Endodermal cell (in vitro differentiated cells): Measurements from ENCODE around the gene SGMS1. TPM values are rescaled to one million over a fixed set of nuclear protein-coding genes. Genes with fewer than 3 reads are reported as not detected.
"Not testable (repeated sequence)": the region's sequence is repeated elsewhere in the genome, so short reads cannot be mapped to it uniquely, and the experiment has no call there.

ENCODE experiments used
- DNase-seq: peaks from one replicate; pipeline ENCODE4 v3.0.0-alpha.2; 2017
- H3K27ac ChIP-seq: 2 replicates; pipeline ENCODE4 v1.5.1; 2013; ENCODE audit warnings: mild to moderate bottlenecking, low read depth, low read length, moderate library complexity
- H3K27me3 ChIP-seq: 2 replicates; pipeline ENCODE4 v1.6.1; 2013; ENCODE audit warnings: mild to moderate bottlenecking, low read length, moderate library complexity; ENCODE audit not compliant: insufficient read depth, control insufficient read depth, poor library complexity, severe bottlenecking
- H3K36me3 ChIP-seq: 2 replicates; pipeline ENCODE4 v1.7.0; 2013; ENCODE audit warnings: mild to moderate bottlenecking, low read length, moderate library complexity; ENCODE audit not compliant: control insufficient read depth, insufficient read depth
- H3K4me1 ChIP-seq: one replicate; pipeline ENCODE4 v1.7.0; 2013; ENCODE audit warnings: low read length; ENCODE audit not compliant: control insufficient read depth, insufficient read depth
- H3K4me3 ChIP-seq: 2 replicates; pipeline ENCODE4 v1.5.1; 2013; ENCODE audit warnings: mild to moderate bottlenecking, low read length, moderate library complexity
- H3K9ac ChIP-seq: 2 replicates; pipeline ENCODE4 v1.6.1; 2013; ENCODE audit warnings: mild to moderate bottlenecking, low read length, moderate library complexity; ENCODE audit not compliant: poor library complexity, severe bottlenecking; ENCODE audit errors: extremely low read depth
- H3K9me3 ChIP-seq: 2 replicates; pipeline ENCODE4 v1.6.1; 2013; ENCODE audit warnings: mild to moderate bottlenecking, low read length, moderate library complexity; ENCODE audit not compliant: control insufficient read depth
- H3K27ac Mint-ChIP-seq: 2 replicates; pipeline ENCODE4 v1.8.0; 2020; ENCODE audit warnings: mixed read lengths
- H3K27me3 Mint-ChIP-seq: 2 replicates; pipeline ENCODE4 v1.8.0; 2021; ENCODE audit warnings: mild to moderate bottlenecking, mixed read lengths; ENCODE audit not compliant: insufficient read depth
- H3K36me3 Mint-ChIP-seq: 2 replicates; pipeline ENCODE4 v1.8.0; 2020; ENCODE audit warnings: low read depth, mixed read lengths
- H3K4me1 Mint-ChIP-seq: 2 replicates; pipeline ENCODE4 v1.8.0; 2020; ENCODE audit warnings: mixed read lengths
- H3K4me3 Mint-ChIP-seq: 2 replicates; pipeline ENCODE4 v1.8.0; 2020; ENCODE audit warnings: mild to moderate bottlenecking, moderate library complexity, mixed read lengths
- H3K9me3 Mint-ChIP-seq: 2 replicates; pipeline ENCODE4 v1.8.0; 2020; ENCODE audit warnings: mild to moderate bottlenecking, mixed read lengths
- WGBS, 2 experiments: methylation state at CpG; one replicate each; pipeline versions ENCODE4 v1.1.5 to v1.1.7; 2013; ENCODE audit warnings: missing lambda C conversion rate in 2 of 2, mixed read lengths in 1 of 2; ENCODE audit not compliant: insufficient coverage in 1 of 2, insufficient read length in 1 of 2; 5-methylcytosine and 5-hydroxymethylcytosine counted together
- total RNA-seq, 2 donors: library from RNA; stranded (reverse); fragmentation: NEBNext Ultra II Directional in 1 of 2; extraction: Animal tissue kit (Norgen Biotek cat#: 25700) in 1 of 2; gene quantifications; 2 replicates in 1 of 2; 3 replicates in 1 of 2; pipeline ENCODE4 v1.2.1, GENCODE V29; 2021
- TF ChIP-seq, protein P1 (sequence below): fragments of 200-600 bp; sonication (generic); conservative IDR thresholded peaks from 2 replicates; pipeline ENCODE4 v1.5.0; 2021; ENCODE audit warnings: antibody characterized with exemption, mild to moderate bottlenecking

Gene SGMS1
- total RNA-seq, 2 donors from 2014 or later, result 12.0 to 14.3 TPM

DNA sequence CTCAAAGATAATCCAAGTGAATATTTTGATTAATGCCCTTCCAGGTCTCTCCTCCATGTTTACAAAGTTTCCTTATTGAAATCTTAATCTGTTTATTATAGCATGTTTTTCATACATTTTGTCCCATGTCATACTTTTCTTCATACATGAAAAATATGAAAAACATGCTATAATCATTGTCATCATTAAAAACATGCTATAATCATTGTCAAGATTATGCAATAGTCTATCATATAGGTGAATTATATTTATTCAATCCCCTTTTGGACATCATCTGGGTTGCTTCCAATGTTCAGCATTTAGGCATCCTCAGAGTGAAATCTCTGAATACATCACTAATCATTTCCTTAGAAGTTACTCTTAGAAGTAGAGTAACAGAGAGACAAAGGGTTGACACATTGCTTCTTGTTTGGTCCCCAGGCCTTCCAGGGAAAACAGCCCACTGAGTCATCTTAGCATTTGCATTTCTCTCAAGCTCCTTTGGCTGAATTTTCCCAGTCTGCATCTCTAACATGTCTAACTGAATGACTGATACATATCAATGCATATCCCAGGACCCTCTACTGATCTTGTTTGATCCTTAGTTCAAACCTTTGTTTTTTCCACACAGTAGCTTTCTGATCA, 87.0 kb downstream of the SGMS1 start:
- Histone ChIP-seq H3K4me3 (no peak overlapping the region), H3K27ac (no peak overlapping the region), H3K36me3 (no peaks in the 10 kb centered on the region), H3K9me3 (no peaks in the 10 kb centered on the region), H3K4me1 (peaks cover 9% of the 10 kb centered on the region), H3K27me3 (peaks cover 10% of the 10 kb centered on the region), H3K9ac (no peak overlapping the region)
- Mint-ChIP-seq H3K36me3 (no peaks in the 10 kb centered on the region), H3K27ac (no peak overlapping the region), H3K27me3 (peaks cover 5% of the 10 kb centered on the region), H3K4me3 (no peak overlapping the region), H3K9me3 (no peaks in the 10 kb centered on the region), H3K4me1 (peaks cover 16% of the 10 kb centered on the region)
- no peak for DNase-seq
- TF ChIP-seq, protein P1, sequence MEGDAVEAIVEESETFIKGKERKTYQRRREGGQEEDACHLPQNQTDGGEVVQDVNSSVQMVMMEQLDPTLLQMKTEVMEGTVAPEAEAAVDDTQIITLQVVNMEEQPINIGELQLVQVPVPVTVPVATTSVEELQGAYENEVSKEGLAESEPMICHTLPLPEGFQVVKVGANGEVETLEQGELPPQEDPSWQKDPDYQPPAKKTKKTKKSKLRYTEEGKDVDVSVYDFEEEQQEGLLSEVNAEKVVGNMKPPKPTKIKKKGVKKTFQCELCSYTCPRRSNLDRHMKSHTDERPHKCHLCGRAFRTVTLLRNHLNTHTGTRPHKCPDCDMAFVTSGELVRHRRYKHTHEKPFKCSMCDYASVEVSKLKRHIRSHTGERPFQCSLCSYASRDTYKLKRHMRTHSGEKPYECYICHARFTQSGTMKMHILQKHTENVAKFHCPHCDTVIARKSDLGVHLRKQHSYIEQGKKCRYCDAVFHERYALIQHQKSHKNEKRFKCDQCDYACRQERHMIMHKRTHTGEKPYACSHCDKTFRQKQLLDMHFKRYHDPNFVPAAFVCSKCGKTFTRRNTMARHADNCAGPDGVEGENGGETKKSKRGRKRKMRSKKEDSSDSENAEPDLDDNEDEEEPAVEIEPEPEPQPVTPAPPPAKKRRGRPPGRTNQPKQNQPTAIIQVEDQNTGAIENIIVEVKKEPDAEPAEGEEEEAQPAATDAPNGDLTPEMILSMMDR, result no peak

DNA sequence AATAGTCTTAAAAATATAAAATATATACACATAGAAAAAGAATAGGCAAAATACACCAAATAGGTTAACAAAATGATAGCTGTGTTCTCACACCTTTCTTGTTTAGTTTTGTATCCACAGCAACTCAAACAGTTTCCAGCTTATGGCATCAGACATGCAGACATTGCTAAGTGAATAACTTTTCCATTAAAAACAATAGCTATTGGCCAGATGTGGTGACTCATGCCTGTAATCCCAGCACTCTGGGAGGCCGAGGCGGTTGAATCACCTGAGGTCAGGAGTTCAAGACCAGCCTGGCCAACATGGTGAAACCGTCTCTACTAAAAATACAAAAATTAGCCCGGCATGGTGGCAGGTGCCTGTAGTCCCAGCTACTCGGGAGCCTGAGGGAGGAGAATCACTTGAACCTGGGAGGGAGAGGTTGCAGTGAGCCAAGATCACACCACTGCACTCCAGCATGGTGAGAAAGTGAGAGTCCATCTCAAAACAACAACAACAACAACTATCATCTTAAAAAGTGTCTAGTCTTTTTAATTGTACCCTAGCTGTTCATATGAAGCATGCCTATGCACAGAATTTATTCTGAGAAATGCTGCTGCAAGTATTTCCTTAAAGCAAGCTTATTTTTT, 88.9 kb downstream of the SGMS1 start:
- not testable (repeated sequence) for H3K36me3 ChIP-seq, DNase-seq, H3K4me1 ChIP-seq, H3K27ac Mint-ChIP-seq, H3K9me3 Mint-ChIP-seq, H3K9me3 ChIP-seq, H3K9ac ChIP-seq, H3K36me3 Mint-ChIP-seq, H3K4me3 ChIP-seq, H3K27me3 Mint-ChIP-seq, H3K27me3 ChIP-seq, H3K27ac ChIP-seq, H3K4me3 Mint-ChIP-seq
- 96 to 100% methylated on average over 5 of the region's 5 CpGs for WGBS, 2 experiments
- H3K4me1 Mint-ChIP-seq, result peaks cover 20% of the 10 kb centered on the region

DNA sequence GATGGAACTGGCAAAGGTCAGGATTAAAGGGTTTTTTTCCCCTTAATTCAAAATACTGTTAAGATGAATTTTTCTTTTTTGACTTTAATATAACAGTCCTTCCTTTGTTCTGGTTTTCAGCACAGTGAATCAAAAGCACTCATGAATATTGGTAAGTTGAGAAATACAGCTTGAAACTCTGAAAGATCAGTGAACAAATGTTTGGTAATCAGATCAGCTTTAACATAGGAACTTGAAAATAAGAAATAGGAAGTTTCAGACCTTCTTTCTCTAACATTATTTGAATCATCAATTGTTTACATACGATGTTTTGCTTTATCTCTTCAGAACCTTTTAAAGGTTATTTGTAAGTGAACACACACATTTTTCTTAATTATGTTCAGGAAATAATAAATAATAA, 90.5 kb downstream of the SGMS1 start:
- H3K27ac ChIP-seq, result no peak overlapping the region
- H3K36me3 Mint-ChIP-seq, result no peaks in the 10 kb centered on the region
- no peaks in the 10 kb centered on the region for H3K9me3 ChIP-seq
- TF ChIP-seq, protein P1, result no peak
- H3K4me3 ChIP-seq, result no peak overlapping the region
- peaks cover 5% of the 10 kb centered on the region for H3K27me3 Mint-ChIP-seq
- peaks cover 4% of the 10 kb centered on the region for H3K4me1 ChIP-seq
- no peak overlapping the region for H3K4me3 Mint-ChIP-seq
- H3K4me1 Mint-ChIP-seq, result peaks cover 21% of the 10 kb centered on the region
- H3K27ac Mint-ChIP-seq, result no peak overlapping the region
- no peaks in the 10 kb centered on the region for H3K9me3 Mint-ChIP-seq
- H3K36me3 ChIP-seq, result no peaks in the 10 kb centered on the region
- no peak overlapping the region for H3K9ac ChIP-seq
- H3K27me3 ChIP-seq, result peaks cover 10% of the 10 kb centered on the region
- no peak for DNase-seq
- no CpG with 5 or more reads among the region's 1 CpG for WGBS, 2 experiments
